Transverse colon (tissue), 4 donors: ENCODE measurements around the gene PYGB. TPM values are rescaled to one million over a fixed set of nuclear protein-coding genes. Genes with fewer than 3 reads are reported as not detected.

Source experiments
- DNase-seq: peaks from one replicate; pipeline ENCODE4 v3.0.0-alpha.2; 2019
- H3K27ac ChIP-seq, 4 donors: fragments of 200-600 bp; sonication (generic); 2 replicates each; pipeline ENCODE4 v1.5.1; 2016 to 2018; ENCODE audit warnings: inconsistent platforms in 4 of 4
- H3K27me3 ChIP-seq: fragments of 200-600 bp; sonication (generic); 2 replicates; pipeline ENCODE4 v1.5.1; 2017; ENCODE audit warnings: inconsistent platforms
- H3K36me3 ChIP-seq, 4 donors: fragments of 200-600 bp; sonication (generic); 2 replicates each; pipeline ENCODE4 v1.5.1; 2017 to 2019; ENCODE audit warnings: inconsistent platforms in 4 of 4
- H3K4me1 ChIP-seq, 4 donors: fragments of 200-600 bp; sonication (generic); 2 replicates each; pipeline ENCODE4 v1.5.1; 2017 to 2020; ENCODE audit warnings: inconsistent platforms in 4 of 4
- H3K4me3 ChIP-seq, 4 donors: fragments of 200-600 bp; sonication (generic); 1 replicate in 1 of 4; 2 replicates in 3 of 4; pipeline versions ENCODE4 v1.5.1 to v1.6.1; 2017 to 2019; ENCODE audit warnings: inconsistent platforms in 4 of 4
- H3K9me3 ChIP-seq, 2 donors: fragments of 200-600 bp; sonication (generic); 2 replicates each; pipeline ENCODE4 v1.5.1; 2017 to 2019; ENCODE audit warnings: inconsistent platforms in 2 of 2
- EP300 ChIP-seq: sonication (generic); formaldehyde crosslinking; IDR thresholded peaks from one replicate; pipeline ENCODE4 v1.6.1; 2017; ENCODE audit warnings: antibody characterized with exemption, low read depth
- POLR2A ChIP-seq: fragments of 450-650 bp; IDR thresholded peaks from one replicate; pipeline ENCODE4 v1.6.1; 2016; ENCODE audit warnings: antibody characterized with exemption, mild to moderate bottlenecking, moderate library complexity
- POLR2AphosphoS5 ChIP-seq, 3 donors: sonication (generic); formaldehyde crosslinking; IDR thresholded peaks; one replicate each; pipeline ENCODE4 v1.6.1; 2016; ENCODE audit warnings: antibody characterized with exemption in 3 of 3
- WGBS, 2 donors: methylation state at CpG; one replicate each; pipeline ENCODE4 v1.1.5; 2018; ENCODE audit warnings: low coverage in 1 of 2; 5-methylcytosine and 5-hydroxymethylcytosine counted together
- in situ Hi-C, 4 donors: fragments of 200-750 bp; cut with MboI; loops; one replicate each; pipeline versions ENCODE4 v1.15.0 to v1.15.1; 2017; ENCODE audit warnings: low sequenced_read_pairs in 3 of 4, low pct_ligation_motif_present in 1 of 4, low pct_unique_long_range_greater_than_20kb in 1 of 4
- intact Hi-C: fragments of 100-400 bp; cut with DNase I; formaldehyde crosslinking; loops from one replicate; pipeline ENCODE4 v1.15.1; 2023; ENCODE audit warnings: low total_unique reads
- total RNA-seq, 4 donors: library from RNA; depleted of rRNA; stranded (reverse); fragments of >200 nt; gene quantifications; one replicate each; pipeline ENCODE4 v1.1.0, GENCODE V29; 2016
- TF ChIP-seq, protein P1 (sequence below), 5 experiments: fragments of 200-600 bp in 3 of 5; fragments of 450-650 bp in 2 of 5; sonication (generic) in 3 of 5; IDR thresholded peaks; 1 replicate in 2 of 5; 2 replicates in 3 of 5; pipeline ENCODE4 v1.5.1; 2016 to 2017; ENCODE audit warnings: antibody characterized with exemption in 5 of 5, inconsistent platforms in 3 of 5, mild to moderate bottlenecking in 2 of 5, moderate library complexity in 1 of 5

Gene PYGB
- total RNA-seq, 4 donors from 2014 or later, result 195 to 554 (median 359) TPM

DNA sequence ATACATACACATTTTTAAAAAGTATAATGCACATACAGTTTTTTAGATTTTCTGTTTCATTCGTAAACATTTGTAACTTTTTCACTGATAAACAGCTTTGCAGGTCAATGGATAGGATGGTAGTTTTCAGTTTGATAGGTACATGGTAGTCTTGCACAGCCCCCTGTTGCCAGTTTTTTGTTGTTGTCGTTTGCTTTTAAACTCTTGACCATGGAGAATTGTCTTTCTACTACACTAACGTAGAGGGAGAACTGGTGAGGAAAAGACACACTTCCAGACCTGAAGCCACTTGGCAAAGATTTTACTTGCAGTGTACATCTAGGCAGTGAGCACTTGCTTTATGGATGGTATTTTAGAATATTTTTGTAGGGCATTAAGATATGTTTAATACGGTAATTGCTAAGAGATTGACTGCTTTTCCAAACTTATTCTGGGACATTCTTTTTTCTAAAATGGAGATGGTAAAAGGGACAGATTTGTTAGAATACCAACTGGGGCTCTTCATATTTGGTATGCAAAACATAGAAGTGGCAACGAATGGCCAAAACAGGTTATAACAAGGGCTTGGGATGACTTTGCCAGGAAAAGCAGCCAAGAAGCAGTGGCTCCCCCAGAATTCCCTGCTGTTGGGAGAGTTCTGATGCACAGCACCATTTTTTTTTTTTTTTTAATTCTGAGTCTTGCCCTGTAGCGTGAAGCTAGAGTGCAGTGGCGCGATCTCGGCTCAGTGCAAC, 1.5 kb downstream of the PYGB start:
- in situ Hi-C loops (no loop called here), intact Hi-C loops (loop anchor here (10.0 kb wide), 1 partner anchor 1895 kb away; the partner anchor contains the start of gene NXT1)
- Histone ChIP-seq H3K27me3 (no peaks in the 10 kb centered on the region), H3K4me1 (peaks cover 36 to 76% (median 62%) of the 10 kb centered on the region in 4 donors), H3K36me3 (no peaks in the 10 kb centered on the region), H3K27ac (peak overlapping the region; percentile 92 to 98 (median 98)), H3K4me3 (peak overlapping the region; percentile 88 to 96 (median 92)), H3K9me3 (no peaks in the 10 kb centered on the region)
- TF ChIP-seq EP300 (no peak), POLR2A (no peak), POLR2AphosphoS5 (IDR thresholded peaks at IDR 0.05) (no peak)
- TF ChIP-seq, protein P1, sequence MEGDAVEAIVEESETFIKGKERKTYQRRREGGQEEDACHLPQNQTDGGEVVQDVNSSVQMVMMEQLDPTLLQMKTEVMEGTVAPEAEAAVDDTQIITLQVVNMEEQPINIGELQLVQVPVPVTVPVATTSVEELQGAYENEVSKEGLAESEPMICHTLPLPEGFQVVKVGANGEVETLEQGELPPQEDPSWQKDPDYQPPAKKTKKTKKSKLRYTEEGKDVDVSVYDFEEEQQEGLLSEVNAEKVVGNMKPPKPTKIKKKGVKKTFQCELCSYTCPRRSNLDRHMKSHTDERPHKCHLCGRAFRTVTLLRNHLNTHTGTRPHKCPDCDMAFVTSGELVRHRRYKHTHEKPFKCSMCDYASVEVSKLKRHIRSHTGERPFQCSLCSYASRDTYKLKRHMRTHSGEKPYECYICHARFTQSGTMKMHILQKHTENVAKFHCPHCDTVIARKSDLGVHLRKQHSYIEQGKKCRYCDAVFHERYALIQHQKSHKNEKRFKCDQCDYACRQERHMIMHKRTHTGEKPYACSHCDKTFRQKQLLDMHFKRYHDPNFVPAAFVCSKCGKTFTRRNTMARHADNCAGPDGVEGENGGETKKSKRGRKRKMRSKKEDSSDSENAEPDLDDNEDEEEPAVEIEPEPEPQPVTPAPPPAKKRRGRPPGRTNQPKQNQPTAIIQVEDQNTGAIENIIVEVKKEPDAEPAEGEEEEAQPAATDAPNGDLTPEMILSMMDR (IDR thresholded peaks at IDR 0.05), result no peak
- WGBS, 2 donors, result 29 to 42% methylated on average over 9 of the region's 9 CpGs
- peak; percentile 2 for DNase-seq

DNA sequence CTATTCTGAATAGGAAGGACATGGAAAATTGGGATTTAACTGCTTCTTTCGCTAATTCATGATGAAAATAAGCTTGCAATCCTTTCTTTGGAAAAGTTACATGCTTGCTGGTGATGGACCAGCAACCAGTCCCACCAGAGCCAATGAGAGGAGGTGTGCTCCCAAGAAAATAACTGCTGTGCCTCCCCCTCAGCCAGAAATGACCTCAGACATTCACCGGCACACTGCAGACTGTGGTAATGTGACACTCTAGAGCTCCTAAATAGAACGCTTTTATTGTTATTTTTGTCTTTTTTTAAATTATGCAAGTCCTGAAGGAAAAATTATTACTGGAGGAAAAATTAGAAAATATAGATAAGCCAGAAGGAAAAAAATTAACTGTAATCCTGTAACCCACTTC, 2.6 kb downstream of the PYGB start:
- H3K4me1 ChIP-seq, result peaks cover 42 to 84% (median 73%) of the 10 kb centered on the region in 4 donors
- intact Hi-C loops, result no loop called here

DNA sequence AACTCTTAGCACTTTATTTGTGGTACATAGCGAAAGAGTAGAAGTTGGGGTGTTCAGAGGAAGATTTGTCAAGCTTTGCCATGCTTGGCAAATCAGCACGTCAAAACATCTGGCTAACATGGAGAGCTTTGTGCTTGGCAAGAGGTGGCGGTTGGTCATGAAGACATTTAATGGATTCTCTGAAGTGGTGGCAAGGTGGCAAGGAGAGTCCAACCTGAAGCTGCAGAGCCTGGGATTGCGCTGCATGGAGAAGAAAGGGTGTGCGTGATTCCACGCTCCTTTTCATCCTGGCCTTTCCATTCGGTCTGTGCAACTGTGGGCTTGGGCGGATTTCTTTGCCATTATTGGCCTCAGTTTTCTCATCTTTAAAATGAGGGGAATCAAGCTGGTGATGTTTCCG, 3.1 kb downstream of the PYGB start:
- in situ Hi-C loops, result no loop called here

More for the DNA sequence above, 2.6 kb downstream of the PYGB start:
- H3K27ac ChIP-seq, result peak overlapping the region; percentile 92 to 98 (median 98)
- no peaks in the 10 kb centered on the region for H3K36me3 ChIP-seq
- TF ChIP-seq EP300, result no peak
- TF ChIP-seq POLR2A, result no peak
- TF ChIP-seq, protein P1 (IDR thresholded peaks at IDR 0.05), result no peak
- TF ChIP-seq POLR2AphosphoS5 (IDR thresholded peaks at IDR 0.05), result no peak
- in situ Hi-C loops, result no loop called here
- peak overlapping the region in 3 of 4 donors; percentile 91 to 96 (median 93) for H3K4me3 ChIP-seq
- no peaks in the 10 kb centered on the region for H3K27me3 ChIP-seq
- no peaks in the 10 kb centered on the region for H3K9me3 ChIP-seq
- 42 to 57% methylated on average over 3 of the region's 3 CpGs for WGBS, 2 donors
- peak; percentile 8 for DNase-seq

DNA sequence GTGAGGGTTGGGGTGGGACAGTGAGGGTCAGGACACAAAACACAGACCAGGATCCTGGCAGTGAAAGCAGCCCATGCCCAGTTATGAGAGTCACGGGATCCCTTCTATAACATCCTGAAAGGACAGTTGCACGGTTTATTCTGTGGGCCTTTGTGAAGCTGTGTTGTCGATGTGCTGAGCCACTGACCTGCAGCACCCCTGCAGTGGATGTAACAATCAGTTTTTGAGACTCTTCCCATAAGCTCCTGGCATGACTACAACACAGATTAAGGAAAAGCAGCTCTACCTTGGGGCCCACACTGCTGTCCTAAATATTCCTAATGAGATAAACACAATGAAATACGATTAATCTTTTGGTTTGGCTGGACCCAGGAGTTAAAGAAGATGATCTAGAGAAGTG, 3.7 kb downstream of the PYGB start:
- H3K4me1 ChIP-seq, result peaks cover 50 to 84% (median 76%) of the 10 kb centered on the region in 4 donors
- TF ChIP-seq EP300, result no peak
- TF ChIP-seq POLR2AphosphoS5 (IDR thresholded peaks at IDR 0.05), result no peak
- no peak for TF ChIP-seq POLR2A
- TF ChIP-seq, protein P1 (IDR thresholded peaks at IDR 0.05), result no peak
- peak overlapping the region; percentile 92 to 98 (median 98) for H3K27ac ChIP-seq
- H3K4me3 ChIP-seq, result peak overlapping the region in 1 of 4 donors; percentile 93
- H3K27me3 ChIP-seq, result no peaks in the 10 kb centered on the region
- intact Hi-C loops (no loop called here), in situ Hi-C loops (no loop called here)
- 40 to 64% methylated on average over 1 to 4 of the region's 4 CpGs for WGBS, 2 donors
- DNase-seq, result peak; percentile 9
- H3K9me3 ChIP-seq, result no peaks in the 10 kb centered on the region
- no peaks in the 10 kb centered on the region for H3K36me3 ChIP-seq

More for the DNA sequence above, 3.1 kb downstream of the PYGB start:
- WGBS, 2 donors, result 89 to 100% methylated on average over 1 to 9 of the region's 9 CpGs
- intact Hi-C loops, result no loop called here
- peak; percentile 5 for DNase-seq
- no peaks in the 10 kb centered on the region for H3K36me3 ChIP-seq
- H3K4me3 ChIP-seq, result peak overlapping the region in 1 of 4 donors; percentile 93
- no peaks in the 10 kb centered on the region for H3K27me3 ChIP-seq
- peak overlapping the region; percentile 92 to 98 (median 98) for H3K27ac ChIP-seq
- peaks cover 47 to 84% (median 77%) of the 10 kb centered on the region in 4 donors for H3K4me1 ChIP-seq
- TF ChIP-seq EP300 (no peak), POLR2A (no peak), POLR2AphosphoS5 (IDR thresholded peaks at IDR 0.05) (no peak)
- TF ChIP-seq, protein P1 (IDR thresholded peaks at IDR 0.05), result no peak
- no peaks in the 10 kb centered on the region for H3K9me3 ChIP-seq
